NCI-H2081 treated with DMSO at 0.1 percent for 48 hours (cell line): ENCODE results near the gene MED10.

ENCODE experiments used
- DNase-seq: peaks from one replicate; lab custom pipeline; 2025; lab: John Stamatoyannopoulos, UW

The MED10 gene

DNA sequence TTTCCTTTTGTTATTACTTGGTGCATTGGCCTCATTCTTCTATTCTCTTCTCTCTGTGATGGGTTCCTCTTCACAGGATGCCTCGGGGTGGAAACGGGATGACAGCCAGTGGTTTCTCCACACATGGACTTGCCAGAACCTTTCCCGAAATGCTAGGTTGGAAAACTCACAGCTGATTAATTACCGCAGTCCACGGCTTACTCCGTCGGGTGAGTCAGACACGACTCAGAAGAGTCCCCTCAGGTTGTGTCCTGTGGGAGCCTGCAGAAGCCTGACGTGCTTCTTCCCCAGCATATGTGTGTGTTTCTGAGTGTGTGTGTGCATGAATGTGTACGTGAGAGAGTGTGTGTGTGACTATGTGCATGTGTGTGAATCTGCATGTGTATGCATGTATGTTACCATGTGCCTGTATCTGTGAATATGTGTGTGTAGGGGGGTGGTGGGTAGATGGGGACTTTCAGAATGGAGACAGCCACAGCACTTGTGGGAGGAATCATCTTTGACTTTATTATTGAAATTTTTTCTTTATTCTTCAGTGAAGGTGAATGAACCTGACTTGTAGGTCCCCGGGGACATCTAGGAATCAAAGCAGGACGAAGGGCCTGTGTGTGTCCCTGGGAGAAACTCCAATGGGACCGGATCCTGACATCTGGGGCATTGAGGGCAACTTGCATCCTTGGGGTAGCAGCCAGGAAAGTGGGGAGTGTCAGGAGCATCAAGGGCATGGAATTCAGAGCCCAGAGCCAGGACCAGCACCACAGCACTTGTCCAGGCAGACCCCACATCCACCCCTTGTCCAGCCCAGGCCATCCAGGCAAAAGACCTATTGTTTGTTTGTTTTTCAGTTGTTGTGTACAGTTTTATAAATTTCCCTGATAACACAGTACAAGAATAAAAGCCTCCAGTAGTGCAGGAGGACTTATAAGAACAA, 21.9 kb upstream of the MED10 start:
- no peak for DNase-seq

DNA sequence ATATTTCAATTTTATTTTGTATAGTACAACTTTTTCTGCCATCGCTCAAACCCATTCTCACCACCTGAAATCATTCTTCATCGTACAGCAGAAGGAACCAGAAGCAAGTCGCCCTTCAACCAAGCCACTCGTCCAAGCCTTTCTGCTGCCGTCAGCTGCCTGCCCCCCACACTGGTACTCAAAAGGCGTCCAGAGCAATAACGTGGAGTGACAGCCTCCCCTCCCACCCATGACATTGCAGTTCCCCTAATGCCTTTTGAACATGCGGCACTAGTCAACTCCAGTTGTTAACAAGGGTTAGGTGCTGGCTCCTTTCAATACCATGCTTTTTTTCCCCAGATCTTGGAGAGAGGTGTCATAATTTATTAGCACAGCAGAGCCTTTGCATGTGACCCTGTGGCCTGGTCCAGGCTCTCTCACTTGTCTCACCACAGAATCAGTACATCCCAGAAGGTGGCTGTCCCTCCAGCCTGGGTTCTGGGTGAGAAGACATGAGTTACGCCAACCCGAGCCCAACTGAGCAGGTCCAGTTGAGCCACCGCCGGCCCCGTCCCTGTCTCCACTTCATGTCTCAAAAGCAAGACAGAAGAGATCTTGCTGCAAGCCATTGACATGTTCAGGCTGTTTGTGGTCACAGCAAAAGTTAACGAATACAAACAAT, 20.4 kb upstream of the MED10 start:
- no peak for DNase-seq

DNA sequence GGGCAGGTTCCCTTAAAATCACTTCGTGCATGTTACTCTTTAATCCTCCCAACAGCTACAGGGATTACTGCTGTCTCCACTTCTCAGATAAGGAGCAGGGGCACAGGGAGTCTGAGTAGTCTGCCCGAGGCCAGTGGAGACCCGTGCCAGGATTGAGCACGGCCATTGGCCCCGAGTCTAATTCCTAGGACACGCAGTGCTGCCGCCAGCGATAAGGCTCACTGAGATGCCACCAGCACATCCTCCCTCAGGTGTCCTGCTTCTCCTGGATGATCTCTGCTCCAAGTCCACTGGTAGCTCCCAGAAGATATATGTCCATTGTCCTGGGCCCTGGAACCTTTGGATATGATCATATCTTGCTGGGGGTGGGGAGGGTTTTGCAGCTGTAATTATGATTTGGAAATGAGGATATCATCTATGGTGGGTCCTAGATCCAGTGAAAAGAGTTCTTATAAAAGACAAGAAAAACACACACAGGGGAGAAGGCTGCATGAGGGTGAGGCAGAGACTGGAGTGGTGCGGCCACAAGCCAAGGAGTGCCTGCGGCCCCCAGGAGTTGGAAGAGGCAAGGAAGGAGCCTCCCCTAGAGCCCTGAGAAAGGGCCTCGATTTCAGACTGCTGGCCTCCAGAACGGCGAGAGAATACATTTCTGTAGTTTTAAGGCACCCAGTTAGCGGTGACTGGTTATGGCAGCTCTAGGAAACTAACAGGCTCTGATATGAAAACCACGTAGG, 19.4 kb upstream of the MED10 start:
- DNase-seq, result no peak

DNA sequence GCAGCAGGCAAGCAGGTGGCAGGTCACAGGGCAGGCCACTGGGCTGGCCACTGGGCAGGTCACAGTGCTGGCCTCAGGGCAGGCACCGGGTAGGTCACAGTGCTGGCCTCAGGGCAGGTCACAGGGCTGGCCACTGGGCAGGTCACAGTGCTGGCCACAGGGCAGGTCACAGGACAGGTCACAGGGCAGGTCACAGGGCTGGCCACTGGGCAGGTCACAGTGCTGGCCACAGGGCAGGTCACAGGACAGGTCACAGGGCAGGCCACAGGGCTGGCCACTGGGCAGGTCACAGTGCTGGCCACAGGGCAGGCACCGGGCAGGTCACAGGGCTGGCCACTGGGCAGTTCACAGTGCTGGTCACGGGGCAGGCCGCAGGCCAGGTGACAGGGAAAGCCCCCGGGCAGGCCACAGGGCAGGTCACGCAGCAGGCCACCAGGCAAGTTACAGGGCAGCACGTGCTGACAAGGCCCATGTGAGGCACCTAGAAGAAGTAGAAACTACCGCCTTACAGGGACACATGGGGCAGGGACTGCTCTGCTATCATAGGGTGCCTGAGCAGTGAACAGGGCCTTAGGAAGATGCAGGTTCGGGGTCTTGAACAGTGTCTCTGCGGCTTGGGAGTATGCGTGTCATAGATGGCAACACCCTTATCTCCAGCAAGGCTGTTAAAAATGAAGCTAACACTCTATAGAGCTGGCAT, 18.6 kb upstream of the MED10 start:
- no peak for DNase-seq

- DNase-seq, result no peak
These were observed 17.7 kb upstream of the MED10 start for GRCh38 chr5:6396043-6396442.

GRCh38 chr5:6395621-6396020, 17.3 kb upstream of the MED10 start:
- no peak for DNase-seq

DNA sequence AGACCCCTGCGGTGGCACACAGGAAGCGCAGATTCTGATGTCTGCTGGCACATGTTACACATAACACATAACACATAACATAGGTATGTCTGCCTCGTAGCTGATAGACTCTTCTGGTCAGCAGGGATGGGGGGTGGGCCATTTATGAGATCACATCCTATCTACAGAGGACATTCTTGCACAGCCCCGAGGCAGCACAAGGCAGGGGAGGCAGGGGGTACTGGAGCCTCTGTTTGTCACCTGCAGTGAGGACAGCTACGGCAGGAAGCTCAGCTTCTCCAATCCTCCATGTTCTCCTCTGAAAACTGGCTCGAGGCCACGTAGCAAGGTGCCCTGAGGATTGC, 16.7 kb upstream of the MED10 start:
- no peak for DNase-seq

GRCh38 chr5:6394429-6395101, 16.2 kb upstream of the MED10 start:
- no peak for DNase-seq

DNA sequence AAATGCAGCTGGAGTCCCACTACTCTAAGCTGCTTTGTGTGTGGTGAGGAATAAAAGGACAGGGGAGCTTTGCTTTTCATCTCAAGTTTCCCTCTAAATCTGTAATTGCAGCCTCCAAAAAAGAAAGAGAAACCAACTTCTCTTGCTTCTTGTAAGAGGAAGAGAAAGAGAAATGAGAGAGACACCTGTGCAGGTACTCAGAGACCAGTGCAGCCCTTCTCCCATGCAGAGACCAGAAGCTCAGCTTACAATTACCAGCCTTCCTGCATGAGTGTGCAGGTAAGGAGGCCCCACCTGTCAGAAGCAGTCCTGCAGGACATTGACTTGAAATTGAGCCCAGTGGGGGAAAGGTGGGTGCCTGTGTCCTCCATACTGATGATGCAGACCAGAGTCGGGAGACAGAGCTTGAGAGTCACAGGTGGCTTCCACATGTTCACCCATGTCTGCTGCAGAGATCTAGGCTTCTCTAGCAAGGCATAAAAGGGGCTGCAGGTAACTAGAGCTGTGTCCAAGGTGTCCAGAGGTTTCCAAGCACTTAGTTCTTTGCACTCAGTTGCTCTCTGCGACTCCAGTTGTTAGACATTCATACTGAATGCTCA, 15.3 kb upstream of the MED10 start:
- no peak for DNase-seq

- no peak for DNase-seq
These were observed 14.2 kb upstream of the MED10 start for GRCh38 chr5:6392561-6392960.

- DNase-seq, result no peak
These were observed 12.8 kb upstream of the MED10 start for GRCh38 chr5:6391151-6391550.

DNA sequence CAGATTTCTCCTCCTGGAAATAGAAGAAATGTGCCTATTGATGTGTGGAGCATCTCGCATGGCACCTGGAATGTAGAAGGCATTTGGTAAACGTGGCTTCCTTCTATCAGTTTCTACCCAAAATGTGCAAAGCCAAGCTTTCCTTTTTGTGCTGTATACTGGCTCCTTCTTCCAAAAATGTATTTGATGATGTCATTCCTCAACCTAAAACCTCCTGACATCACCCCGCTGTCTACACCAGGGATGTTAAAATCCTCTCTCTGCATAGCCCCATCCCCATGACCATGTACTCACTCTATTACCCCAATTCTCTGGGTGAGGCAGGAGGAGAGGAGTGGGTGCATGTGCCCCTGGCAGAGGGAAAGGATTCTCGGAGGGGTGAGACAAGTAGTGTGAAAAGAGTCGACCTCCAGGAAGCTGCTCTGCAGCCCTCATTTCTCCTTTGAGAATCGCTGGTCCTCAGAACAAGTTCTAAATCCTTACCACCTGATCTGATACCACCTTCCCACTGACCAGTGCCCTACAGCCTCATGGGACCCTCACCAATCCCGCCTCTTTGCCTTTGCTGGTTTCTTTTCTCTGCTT, 11.7 kb upstream of the MED10 start:
- no peak for DNase-seq

- no peak for DNase-seq
These were observed 11.1 kb upstream of the MED10 start for GRCh38 chr5:6389397-6389796.

DNA sequence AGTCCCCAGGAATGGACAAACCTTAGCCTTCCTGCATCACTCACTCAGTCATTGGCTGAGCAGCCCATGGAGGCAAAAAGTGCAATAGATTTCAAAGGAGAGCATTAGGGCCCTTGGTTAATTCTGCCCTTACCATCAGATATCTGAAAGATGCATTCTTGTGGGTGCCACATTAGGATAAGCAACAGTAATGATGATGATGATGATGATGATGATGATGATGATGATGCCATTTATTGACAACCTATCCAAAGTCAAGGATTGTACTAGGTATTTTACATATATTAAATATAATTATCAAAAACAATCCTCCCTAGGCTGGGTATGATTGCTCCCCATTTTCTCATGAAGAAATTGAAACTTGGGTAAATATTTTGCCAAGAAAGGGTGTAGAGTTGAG, 9.6 kb upstream of the MED10 start:
- no peak for DNase-seq

DNA sequence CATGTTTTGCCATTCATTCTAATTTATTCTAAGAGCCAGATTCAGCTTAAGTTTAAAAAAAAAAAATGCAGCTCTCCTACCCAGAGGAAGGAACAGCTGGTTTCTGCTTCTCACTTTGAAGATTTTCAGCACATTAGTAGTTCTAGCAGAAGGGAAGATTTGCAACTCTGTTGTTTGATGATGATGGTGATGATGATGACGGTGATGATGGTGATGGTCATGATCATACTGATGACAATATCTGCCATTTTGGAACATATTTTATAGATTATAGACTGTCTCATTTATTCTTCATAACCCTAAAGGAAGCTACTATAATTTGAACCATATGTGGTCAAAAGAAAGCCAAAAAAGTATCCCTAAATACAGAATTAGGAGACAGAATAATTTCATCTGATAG, 7.9 kb upstream of the MED10 start:
- no peak for DNase-seq

DNA sequence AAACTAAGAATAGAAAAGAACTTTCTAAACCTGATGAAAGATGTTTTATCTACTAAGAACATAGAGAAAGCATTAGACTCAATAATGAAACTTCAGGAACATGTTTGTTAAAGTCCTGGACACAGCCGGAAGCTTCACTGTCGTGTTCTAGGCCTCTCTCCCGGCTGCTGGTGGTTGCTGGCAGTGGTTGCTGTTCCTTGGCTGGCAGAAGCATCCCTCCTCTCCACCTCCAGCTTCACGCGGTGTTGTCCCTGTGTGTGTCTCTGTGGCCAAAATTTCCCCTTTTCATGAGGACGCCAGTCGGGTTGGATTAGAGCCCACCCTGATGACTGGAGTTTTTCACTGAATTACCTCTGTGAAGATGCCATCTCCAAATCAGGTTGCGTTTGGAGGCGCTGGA, 6.5 kb upstream of the MED10 start:
- DNase-seq, result no peak

GRCh38 chr5:6383376-6383775, 5.0 kb upstream of the MED10 start:
- no peak for DNase-seq

DNA sequence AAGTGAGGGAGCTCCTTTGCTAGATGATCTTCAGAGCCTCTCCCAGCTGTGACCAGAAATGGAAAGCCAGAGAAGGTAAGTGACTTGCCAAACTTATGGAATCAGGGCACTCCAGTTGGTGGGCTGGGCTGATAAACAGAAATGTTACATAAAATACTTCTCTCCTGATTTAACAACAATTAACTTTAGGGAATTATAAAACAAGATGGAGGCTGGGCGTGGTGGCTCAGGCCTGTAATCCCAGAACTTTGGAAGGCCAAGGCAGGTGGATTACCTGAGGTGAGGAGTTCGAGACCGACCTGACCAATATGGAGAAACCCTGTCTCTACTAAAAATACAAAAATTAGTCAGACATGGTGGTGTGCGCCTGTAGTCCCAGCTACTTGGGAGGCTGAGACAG, 899 bp upstream of the MED10 start:
- DNase-seq, result no peak

- no peak for DNase-seq
These were observed 388 bp upstream of the MED10 start for GRCh38 chr5:6378766-6379103.

DNA sequence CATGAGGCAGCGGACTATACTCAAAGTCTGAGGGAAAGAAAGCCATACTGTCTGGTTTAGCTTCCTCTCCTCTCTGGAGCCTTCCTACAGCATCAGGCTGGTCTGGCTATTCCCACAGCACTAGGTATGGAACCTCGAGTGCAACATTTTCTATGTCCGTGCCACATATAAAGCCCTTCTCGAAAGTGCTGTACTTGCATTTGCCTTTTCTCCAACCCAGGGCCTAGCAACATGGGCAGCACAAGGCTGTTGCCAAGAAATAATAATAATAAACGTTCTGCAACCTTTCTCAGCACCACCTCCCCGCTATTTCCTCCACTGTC, 804 bp downstream of the MED10 start:
- no peak for DNase-seq

DNA sequence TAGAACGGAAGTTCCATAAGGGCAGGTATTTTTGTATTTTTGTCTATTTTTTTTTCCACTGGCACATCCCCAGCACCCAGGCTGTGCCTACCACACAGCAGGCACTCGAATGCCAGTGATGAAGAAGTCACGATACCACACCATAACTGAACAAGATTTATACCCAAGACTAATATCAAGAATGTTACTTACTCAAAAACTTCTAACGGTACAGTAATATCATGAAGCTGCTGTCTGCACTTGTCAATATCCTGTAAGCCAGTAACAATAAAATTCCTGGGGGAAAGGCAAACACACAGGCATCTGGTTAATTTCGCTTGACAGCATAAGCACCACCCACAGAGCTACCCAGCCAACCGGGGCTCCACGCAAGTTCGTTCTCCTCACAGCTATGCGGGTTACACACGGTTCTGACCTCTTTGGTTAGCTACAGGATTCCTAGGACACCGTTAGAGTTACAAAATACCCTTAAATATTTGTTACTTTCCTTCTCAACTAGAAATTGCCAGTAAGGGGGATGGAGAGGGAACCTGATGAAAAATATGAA, 1.3 kb downstream of the MED10 start:
- peak; percentile 22 for DNase-seq
